Endothelial cell of umbilical vein (primary cell): ENCODE data around the gene TNFRSF12A. TPM values are rescaled to one million over a fixed set of nuclear protein-coding genes. Genes with fewer than 3 reads are reported as not detected.

ENCODE experiments used
- BruUV-seq: library from RNA; stranded (reverse); fragments of 400-500 nt; replicated peaks from 2 replicates; lab custom pipeline; 2021; lab: Mats Ljungman, UMichigan
- CTCF ChIA-PET: fragments of 300-600, 350-600 bp; sonication (Branson Sonifier 250); formaldehyde crosslinking; loops from one replicate; lab custom pipeline; 2021; ENCODE audit warnings: antibody characterized with exemption, inconsistent platforms; lab: Charles Lee
- POLR2A ChIA-PET: fragments of 300-600, 350-600 bp; sonication (Branson Sonifier 250); formaldehyde crosslinking; loops from one replicate; lab custom pipeline; 2021; ENCODE audit warnings: antibody characterized with exemption, inconsistent platforms; lab: Charles Lee
- DNase-seq: peaks from one replicate; pipeline ENCODE4 v3.0.0-alpha.2; 2011; ENCODE audit warnings: low read depth, low spot score
- FAIRE-seq: peaks from 2 replicates; lab custom pipeline; 2011; peaks lifted over from hg19 to GRCh38; lab: Jason Lieb, UNC
- H2AFZ ChIP-seq: 2 replicates; pipeline ENCODE4 v1.6.0; 2012; ENCODE audit warnings: low read depth, low read length, control low read depth, inconsistent platforms
- H3K27ac ChIP-seq: 2 replicates; pipeline ENCODE4 v1.5.1; 2011; ENCODE audit warnings: low read depth, mild to moderate bottlenecking, control low read depth, low read length, moderate library complexity; ENCODE audit not compliant: insufficient read depth
- H3K27me3 ChIP-seq, 2 experiments: 2 replicates each; pipeline versions ENCODE4 v1.6.0 to v1.6.1; 2011; ENCODE audit warnings: low read length in 2 of 2, mixed read lengths in 1 of 2; ENCODE audit not compliant: control insufficient read depth in 2 of 2, insufficient read depth in 2 of 2
- H3K36me3 ChIP-seq, 2 experiments: 2 replicates in 1 of 2; 3 replicates in 1 of 2; pipeline ENCODE4 v1.5.1; 2011; ENCODE audit warnings: low read length in 2 of 2, mild to moderate bottlenecking in 1 of 2, moderate library complexity in 1 of 2; ENCODE audit not compliant: control insufficient read depth in 2 of 2, insufficient read depth in 2 of 2; ENCODE audit errors: extremely low read depth in 1 of 2
- H3K4me1 ChIP-seq: 3 replicates; pipeline ENCODE4 v1.5.1; 2011; ENCODE audit warnings: mild to moderate bottlenecking, low read length; ENCODE audit not compliant: control insufficient read depth, insufficient read depth; ENCODE audit errors: extremely low read depth
- H3K4me2 ChIP-seq: 2 replicates; pipeline ENCODE4 v1.6.1; 2011; ENCODE audit warnings: low read length, control low read depth, mixed read lengths; ENCODE audit not compliant: insufficient read depth
- H3K4me3 ChIP-seq, 3 experiments: fragments of 200-600 bp in 1 of 3; sonication (generic), shearing (Covaris generic) in 1 of 3; replicated peaks in 1 of 3; 2 replicates each; pipeline ENCODE4 v1.5.1; 2011 to 2016; ENCODE audit warnings: control low read depth in 3 of 3, low read length in 3 of 3, mild to moderate bottlenecking in 2 of 3, inconsistent platforms in 1 of 3, low read depth in 1 of 3, moderate library complexity in 1 of 3; ENCODE audit not compliant: insufficient read depth in 1 of 3
- H3K79me2 ChIP-seq: 2 replicates; pipeline ENCODE4 v1.6.0; 2012; ENCODE audit warnings: low read length, inconsistent platforms; ENCODE audit not compliant: control insufficient read depth, insufficient read depth
- H3K9ac ChIP-seq: replicated peaks from 2 replicates; pipeline ENCODE3; 2011; ENCODE audit warnings: low read length, control low read depth; ENCODE audit not compliant: insufficient read depth; ENCODE audit errors: extremely low read depth
- H3K9me1 ChIP-seq: replicated peaks from 3 replicates; pipeline ENCODE4 v1.6.0; 2011; ENCODE audit warnings: mild to moderate bottlenecking, low read length; ENCODE audit not compliant: control insufficient read depth, insufficient read depth; ENCODE audit errors: extremely low read depth
- H3K9me3 ChIP-seq: replicated peaks from 2 replicates; pipeline ENCODE4 v1.5.1; 2012; ENCODE audit warnings: low read length, inconsistent platforms; ENCODE audit not compliant: control insufficient read depth, insufficient read depth
- H4K20me1 ChIP-seq: replicated peaks from 2 replicates; pipeline ENCODE3; 2011; ENCODE audit warnings: mild to moderate bottlenecking, low read length; ENCODE audit not compliant: control insufficient read depth, insufficient read depth; ENCODE audit errors: extremely low read depth
- CTCF ChIP-seq, 2 donors: IDR thresholded peaks; 1 replicate in 1 of 2; 2 replicates in 1 of 2; pipeline ENCODE4 v1.5.1; 2011; ENCODE audit warnings: low read length in 2 of 2, mild to moderate bottlenecking in 2 of 2, moderate library complexity in 2 of 2, control low read depth in 1 of 2, inconsistent platforms in 1 of 2, low read depth in 1 of 2; ENCODE audit not compliant: insufficient read depth in 1 of 2; ENCODE audit errors: extremely low read depth in 1 of 2
- EZH2 ChIP-seq: IDR thresholded peaks from 2 replicates; pipeline ENCODE4 v1.6.1; 2012; ENCODE audit warnings: borderline replicate concordance, low read depth, mild to moderate bottlenecking, moderate library complexity, low read length, inconsistent platforms; ENCODE audit not compliant: severe bottlenecking
- FOS ChIP-seq: IDR thresholded peaks from 2 replicates; pipeline ENCODE4 v1.6.1; 2011; ENCODE audit warnings: mild to moderate bottlenecking, low read length, moderate library complexity, borderline replicate concordance; ENCODE audit not compliant: insufficient read depth
- GATA2 ChIP-seq: IDR thresholded peaks from 2 replicates; pipeline ENCODE4 v1.7.0; 2011; ENCODE audit warnings: low read depth, mild to moderate bottlenecking, moderate library complexity, mixed read lengths, low read length; ENCODE audit not compliant: insufficient read length, insufficient read depth
- JUN ChIP-seq: IDR thresholded peaks from 2 replicates; pipeline ENCODE4 v1.6.1; 2011; ENCODE audit warnings: borderline replicate concordance, low read depth; ENCODE audit not compliant: insufficient read length, insufficient read depth
- MYC ChIP-seq: IDR thresholded peaks from one replicate; pipeline ENCODE4 v1.6.1; 2011; ENCODE audit warnings: mild to moderate bottlenecking, low read depth, low read length
- POLR2A ChIP-seq: IDR thresholded peaks from 2 replicates; pipeline ENCODE4 v1.6.1; 2012; ENCODE audit warnings: low read depth, mild to moderate bottlenecking, control low read depth, low read length
- POLR2AphosphoS5 ChIP-seq: IDR thresholded peaks from 2 replicates; pipeline ENCODE4 v1.6.1; 2012; ENCODE audit warnings: low read depth, mild to moderate bottlenecking, control low read depth, low read length, moderate library complexity; ENCODE audit not compliant: insufficient read depth
- dilution Hi-C: fragments of 300-500 bp; cut with MboI; formaldehyde crosslinking; loops from one replicate; pipeline ENCODE4 v1.15.0; 2019; ENCODE audit warnings: low sequenced_read_pairs; ENCODE audit not compliant: extremely low pct_ligation_motif_present
- intact Hi-C: fragments of 100-400 bp; cut with micrococcal nuclease; formaldehyde crosslinking; loops from one replicate; pipeline ENCODE4 v1.10.0; 2022
- polyA plus RNA-seq, 4 experiments: library from polyadenylated mRNA; depleted of rRNA in 3 of 4; stranded (reverse) in 3 of 4; unstranded in 1 of 4; fragments of >200 nt; gene quantifications; 2 replicates each; pipeline versions ENCODE4 v1.2.1 to v1.2.3, GENCODE V29; 2011 to 2012; ENCODE audit warnings: missing spikeins in 1 of 4
- total RNA-seq: library from RNA; stranded (reverse); gene quantifications from 2 replicates; pipeline ENCODE4 v1.2.3, GENCODE V29; 2021
- TF ChIP-seq, protein P1 (sequence below): IDR thresholded peaks from 2 replicates; pipeline ENCODE4 v1.6.1; 2011; ENCODE audit not compliant: insufficient read depth, insufficient read length

Gene TNFRSF12A
- total and polyA plus RNA-seq, 2 donors (not counting 3 experiments of a cell fraction or from before 2014, with no cell fraction given) = 162 to 187 TPM

GRCh38 chr16:2974319-2975056 lies 45.7 kb upstream of the TNFRSF12A start:
- Histone ChIP-seq H3K27me3 (no peaks in the 10 kb centered on the region), H3K9me1 (no peaks in the 10 kb centered on the region), H3K9ac (no peak overlapping the region), H3K4me2 (no peak overlapping the region), H3K27ac (no peak overlapping the region), H3K4me1 (peaks cover 7% of the 10 kb centered on the region), H3K9me3 (no peaks in the 10 kb centered on the region), H3K36me3 (peaks cover 0 to 2% of the 10 kb centered on the region in 2 experiments), H3K4me3 (no peak overlapping the region), H4K20me1 (no peaks in the 10 kb centered on the region), H2AFZ (no peak overlapping the region), H3K79me2 (peaks cover 13% of the 10 kb centered on the region)
- FAIRE-seq (no peak), DNase-seq (no peak)
- no TSS peak for BruUV-seq
- ChIA-PET POLR2A (no interaction called here), CTCF (no interaction called here)
- intact Hi-C loops = no loop called here
- dilution Hi-C loops = no loop called here
- TF ChIP-seq FOS (no peak), POLR2A (no peak), POLR2AphosphoS5 (no peak), GATA2 (no peak), MYC (no peak), EZH2 (no peak), JUN (no peak), CTCF (IDR thresholded peaks at IDR 0.05; ENCODE audit: extremely low read depth in 1 of 2, insufficient read depth in 1 of 2, low read depth in 1 of 2, low read length in 2 of 2) (no peak)
- TF ChIP-seq, protein P1, sequence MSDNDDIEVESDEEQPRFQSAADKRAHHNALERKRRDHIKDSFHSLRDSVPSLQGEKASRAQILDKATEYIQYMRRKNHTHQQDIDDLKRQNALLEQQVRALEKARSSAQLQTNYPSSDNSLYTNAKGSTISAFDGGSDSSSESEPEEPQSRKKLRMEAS = no peak
